Caki2 (cell line): Measurements from ENCODE around the gene PARP8. TPM values are rescaled to one million over a fixed set of nuclear protein-coding genes. Genes with fewer than 3 reads are reported as not detected.

Experiments
- total RNA-seq: library from RNA; depleted of rRNA; stranded (reverse); fragments of >200 nt; shearing (Covaris generic); gene quantifications from 2 replicates; pipeline ENCODE4 v1.2.3, GENCODE V29; 2014; ENCODE audit warnings: low replicate concordance; rRNA removed

PARP8 gene
- total RNA-seq, 1 experiment from 2014 or later = 2.7 TPM

Other genes starting within 250 kb of the PARP8 start
- gene EMB, start 225.3 kb upstream of the PARP8 start, total RNA-seq = 0.12 TPM in 1 of 2 replicates, not detected in the other